WTC11 (cell line): Measurements from ENCODE around the gene TPK1. TPM values are rescaled to one million over a fixed set of nuclear protein-coding genes. Genes with fewer than 3 reads are reported as not detected.

Experiments used
- ATAC-seq: fragments of 200-7000 bp; cut with Tn5 transposase; 2 replicates; pipeline ENCODE4 v1.10.0; 2021; ENCODE audit warnings: mild to moderate bottlenecking, moderate library complexity
- CTCF ChIA-PET: fragments of 300-600 bp; sonication (Branson Sonifier 250); formaldehyde crosslinking; loops from one replicate; lab custom pipeline; 2021; ENCODE audit warnings: antibody characterized with exemption; lab: Charles Lee
- POLR2A ChIA-PET: fragments of 350-600 bp; sonication (Branson Sonifier 250); formaldehyde crosslinking; loops from one replicate; lab custom pipeline; 2021; ENCODE audit warnings: antibody characterized with exemption; lab: Charles Lee
- DNase-seq: peaks from one replicate; pipeline ENCODE4 v3.0.0; 2021; ENCODE audit warnings: low spot score
- H3K27ac Mint-ChIP-seq: 2 replicates; pipeline ENCODE4 v1.8.0; 2021; ENCODE audit warnings: mixed read lengths
- H3K27me3 Mint-ChIP-seq: 2 replicates; pipeline ENCODE4 v1.8.0; 2021; ENCODE audit warnings: low read depth, mild to moderate bottlenecking, moderate library complexity, mixed read lengths
- H3K36me3 Mint-ChIP-seq: 2 replicates; pipeline ENCODE4 v1.8.0; 2021; ENCODE audit warnings: mixed read lengths
- H3K4me1 Mint-ChIP-seq: 2 replicates; pipeline ENCODE4 v1.8.0; 2022; ENCODE audit warnings: mixed read lengths
- H3K4me3 Mint-ChIP-seq: 2 replicates; pipeline ENCODE4 v1.8.0; 2021; ENCODE audit warnings: mild to moderate bottlenecking, moderate library complexity, mixed read lengths
- H3K9me3 Mint-ChIP-seq: 2 replicates; pipeline ENCODE4 v1.8.0; 2021; ENCODE audit warnings: mixed read lengths
- ESRRA ChIP-seq: sonication (generic); formaldehyde crosslinking; IDR thresholded peaks from 2 replicates; pipeline ENCODE4 v1.8.1; 2022; ENCODE audit warnings: mild to moderate bottlenecking, missing genetic modification reagents, borderline replicate concordance
- FOXJ3 ChIP-seq: sonication (generic); formaldehyde crosslinking; IDR thresholded peaks from 2 replicates; pipeline ENCODE4 v1.9.0; 2021; ENCODE audit warnings: missing genetic modification reagents, mild to moderate bottlenecking, borderline replicate concordance
- FOXK1 ChIP-seq: sonication (generic); formaldehyde crosslinking; IDR thresholded peaks from 2 replicates; pipeline ENCODE4 v1.8.0; 2022; ENCODE audit warnings: mild to moderate bottlenecking, moderate library complexity, missing genetic modification reagents
- MXD4 ChIP-seq: fragments of 250-450 bp; sonication (Bioruptor Pico); IDR thresholded peaks from 2 replicates; pipeline ENCODE4 v1.8.0; 2021; ENCODE audit warnings: mild to moderate bottlenecking, moderate library complexity, borderline replicate concordance
- NR1H2 ChIP-seq: sonication (generic); formaldehyde crosslinking; IDR thresholded peaks from 2 replicates; pipeline ENCODE4 v1.9.0; 2021; ENCODE audit warnings: mild to moderate bottlenecking, moderate library complexity, missing genetic modification reagents
- RELA ChIP-seq: sonication (generic); formaldehyde crosslinking; IDR thresholded peaks from 2 replicates; pipeline ENCODE4 v1.8.1; 2022; ENCODE audit warnings: missing genetic modification reagents, mild to moderate bottlenecking, borderline replicate concordance
- TEAD1 ChIP-seq: sonication (generic); formaldehyde crosslinking; IDR thresholded peaks from 2 replicates; pipeline ENCODE4 v1.8.0; 2022; ENCODE audit warnings: mild to moderate bottlenecking, missing genetic modification reagents
- TEAD4 ChIP-seq: sonication (generic); formaldehyde crosslinking; IDR thresholded peaks from 2 replicates; pipeline ENCODE4 v1.8.0; 2022; ENCODE audit warnings: mild to moderate bottlenecking, missing genetic modification reagents
- ZNF416 ChIP-seq: fragments of 250-450 bp; sonication (Bioruptor Pico); IDR thresholded peaks from 2 replicates; pipeline ENCODE4 v1.9.0; 2021; ENCODE audit warnings: mild to moderate bottlenecking, inconsistent platforms
- total RNA-seq: library from RNA; stranded (reverse); gene quantifications from 3 replicates; pipeline ENCODE4 v1.2.3, GENCODE V29; 2021
- TF ChIP-seq, protein P1 (sequence below): sonication (generic); formaldehyde crosslinking; IDR thresholded peaks from 2 replicates; pipeline ENCODE4 v1.8.1; 2022; ENCODE audit warnings: low read depth, missing genetic modification reagents, borderline replicate concordance
- TF ChIP-seq, protein P2 (sequence below): sonication (generic); formaldehyde crosslinking; IDR thresholded peaks from 2 replicates; pipeline ENCODE4 v1.8.1; 2023; ENCODE audit warnings: mild to moderate bottlenecking, moderate library complexity, missing genetic modification reagents
- TF ChIP-seq, protein P3 (sequence below): sonication (generic); formaldehyde crosslinking; IDR thresholded peaks from 2 replicates; pipeline ENCODE4 v1.8.1; 2022; ENCODE audit warnings: mild to moderate bottlenecking, moderate library complexity, missing genetic modification reagents
- TF ChIP-seq, protein P4 (sequence below): sonication (generic); formaldehyde crosslinking; IDR thresholded peaks from 2 replicates; pipeline ENCODE4 v1.8.0; 2022; ENCODE audit warnings: mild to moderate bottlenecking, missing genetic modification reagents
- TF ChIP-seq, protein P5 (sequence below): sonication (generic); formaldehyde crosslinking; IDR thresholded peaks from 2 replicates; pipeline ENCODE4 v1.8.0; 2022; ENCODE audit warnings: mild to moderate bottlenecking, missing genetic modification reagents
- TF ChIP-seq, protein P6 (sequence below): sonication (generic); formaldehyde crosslinking; IDR thresholded peaks from 2 replicates; pipeline ENCODE4 v1.8.1; 2023; ENCODE audit warnings: mild to moderate bottlenecking, missing genetic modification reagents
- TF ChIP-seq, protein P7 (sequence below): sonication (generic); formaldehyde crosslinking; conservative IDR thresholded peaks from 2 replicates; pipeline ENCODE4 v1.8.1; 2023; ENCODE audit warnings: mild to moderate bottlenecking, low read depth, missing genetic modification reagents, moderate library complexity
- TF ChIP-seq, protein P8 (sequence below): fragments of 250-450 bp; sonication (Bioruptor Pico); IDR thresholded peaks from 2 replicates; pipeline ENCODE4 v1.9.0; 2021; ENCODE audit warnings: mild to moderate bottlenecking

The TPK1 gene
- total RNA-seq, 1 experiment from 2014 or later, result 2.7 TPM

DNA sequence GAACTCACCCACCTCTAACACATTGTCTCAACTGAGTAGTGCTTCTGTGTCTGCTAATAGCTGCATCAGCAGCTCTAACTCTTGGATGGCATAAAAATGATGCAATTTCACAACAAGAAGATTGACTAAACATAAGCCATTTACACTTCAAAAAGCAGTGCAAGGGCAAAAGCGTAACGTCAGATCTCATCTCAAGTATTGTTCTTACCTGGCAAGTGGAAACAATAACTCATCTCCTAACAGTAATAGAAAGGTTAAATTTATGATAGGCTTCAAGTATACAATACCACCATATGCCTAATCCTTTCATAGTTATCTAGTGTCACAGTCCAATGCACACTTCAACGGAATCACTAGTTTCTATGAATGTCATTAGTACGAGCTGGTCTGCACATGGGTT, 14.8 kb downstream of the TPK1 start (continued):
- TF ChIP-seq, protein P1, sequence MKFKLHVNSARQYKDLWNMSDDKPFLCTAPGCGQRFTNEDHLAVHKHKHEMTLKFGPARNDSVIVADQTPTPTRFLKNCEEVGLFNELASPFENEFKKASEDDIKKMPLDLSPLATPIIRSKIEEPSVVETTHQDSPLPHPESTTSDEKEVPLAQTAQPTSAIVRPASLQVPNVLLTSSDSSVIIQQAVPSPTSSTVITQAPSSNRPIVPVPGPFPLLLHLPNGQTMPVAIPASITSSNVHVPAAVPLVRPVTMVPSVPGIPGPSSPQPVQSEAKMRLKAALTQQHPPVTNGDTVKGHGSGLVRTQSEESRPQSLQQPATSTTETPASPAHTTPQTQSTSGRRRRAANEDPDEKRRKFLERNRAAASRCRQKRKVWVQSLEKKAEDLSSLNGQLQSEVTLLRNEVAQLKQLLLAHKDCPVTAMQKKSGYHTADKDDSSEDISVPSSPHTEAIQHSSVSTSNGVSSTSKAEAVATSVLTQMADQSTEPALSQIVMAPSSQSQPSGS (CRISPR knock-in tag), result no peak
- TF ChIP-seq FOXK1 (no peak), RELA (CRISPR knock-in tag) (no peak)
- TF ChIP-seq, protein P2, sequence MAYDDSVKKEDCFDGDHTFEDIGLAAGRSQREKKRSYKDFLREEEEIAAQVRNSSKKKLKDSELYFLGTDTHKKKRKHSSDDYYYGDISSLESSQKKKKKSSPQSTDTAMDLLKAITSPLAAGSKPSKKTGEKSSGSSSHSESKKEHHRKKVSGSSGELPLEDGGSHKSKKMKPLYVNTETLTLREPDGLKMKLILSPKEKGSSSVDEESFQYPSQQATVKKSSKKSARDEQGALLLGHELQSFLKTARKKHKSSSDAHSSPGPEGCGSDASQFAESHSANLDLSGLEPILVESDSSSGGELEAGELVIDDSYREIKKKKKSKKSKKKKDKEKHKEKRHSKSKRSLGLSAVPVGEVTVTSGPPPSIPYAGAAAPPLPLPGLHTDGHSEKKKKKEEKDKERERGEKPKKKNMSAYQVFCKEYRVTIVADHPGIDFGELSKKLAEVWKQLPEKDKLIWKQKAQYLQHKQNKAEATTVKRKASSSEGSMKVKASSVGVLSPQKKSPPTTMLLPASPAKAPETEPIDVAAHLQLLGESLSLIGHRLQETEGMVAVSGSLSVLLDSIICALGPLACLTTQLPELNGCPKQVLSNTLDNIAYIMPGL (CRISPR knock-in tag), result no peak
- TF ChIP-seq, protein P3, sequence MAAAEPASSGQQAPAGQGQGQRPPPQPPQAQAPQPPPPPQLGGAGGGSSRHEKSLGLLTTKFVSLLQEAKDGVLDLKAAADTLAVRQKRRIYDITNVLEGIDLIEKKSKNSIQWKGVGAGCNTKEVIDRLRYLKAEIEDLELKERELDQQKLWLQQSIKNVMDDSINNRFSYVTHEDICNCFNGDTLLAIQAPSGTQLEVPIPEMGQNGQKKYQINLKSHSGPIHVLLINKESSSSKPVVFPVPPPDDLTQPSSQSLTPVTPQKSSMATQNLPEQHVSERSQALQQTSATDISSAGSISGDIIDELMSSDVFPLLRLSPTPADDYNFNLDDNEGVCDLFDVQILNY (CRISPR knock-in tag), result no peak
- TF ChIP-seq, protein P4, sequence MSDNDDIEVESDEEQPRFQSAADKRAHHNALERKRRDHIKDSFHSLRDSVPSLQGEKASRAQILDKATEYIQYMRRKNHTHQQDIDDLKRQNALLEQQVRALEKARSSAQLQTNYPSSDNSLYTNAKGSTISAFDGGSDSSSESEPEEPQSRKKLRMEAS (CRISPR knock-in tag), result no peak

DNA sequence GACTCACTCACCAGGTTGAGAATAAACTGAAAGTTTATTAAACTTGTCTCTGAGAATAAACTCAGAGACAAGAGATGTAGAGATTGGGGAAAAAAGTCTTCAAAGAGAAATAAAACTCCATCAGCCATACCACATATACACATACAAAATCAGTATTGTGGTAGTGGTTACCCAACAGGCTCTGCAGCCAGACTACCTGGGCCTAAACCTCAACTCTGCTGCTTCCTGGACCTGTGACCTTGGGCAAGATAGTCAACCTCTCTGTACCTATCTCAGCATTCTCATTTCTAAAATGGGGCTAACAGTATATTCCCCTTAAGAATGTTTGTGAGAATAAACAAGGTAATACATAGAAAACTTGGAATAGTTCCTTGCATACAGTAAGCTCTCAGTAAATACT, 15.3 kb downstream of the TPK1 start:
- Mint-ChIP-seq H3K36me3 (no peaks in the 10 kb centered on the region), H3K27me3 (no peaks in the 10 kb centered on the region), H3K4me1 (peaks cover 7% of the 10 kb centered on the region), H3K4me3 (no peak overlapping the region), H3K27ac (no peak overlapping the region), H3K9me3 (no peaks in the 10 kb centered on the region)
- POLR2A ChIA-PET, result no interaction called here
- CTCF ChIA-PET, result no interaction called here
- no peak for TF ChIP-seq TEAD4 (CRISPR knock-in tag)
- no peak for TF ChIP-seq FOXJ3 (CRISPR knock-in tag)
- TF ChIP-seq ESRRA, result no peak
- TF ChIP-seq ZNF416, result no peak
- no peak for TF ChIP-seq MXD4 (CRISPR knock-in tag)
- no peak for TF ChIP-seq FOXK1
- TF ChIP-seq, protein P5, sequence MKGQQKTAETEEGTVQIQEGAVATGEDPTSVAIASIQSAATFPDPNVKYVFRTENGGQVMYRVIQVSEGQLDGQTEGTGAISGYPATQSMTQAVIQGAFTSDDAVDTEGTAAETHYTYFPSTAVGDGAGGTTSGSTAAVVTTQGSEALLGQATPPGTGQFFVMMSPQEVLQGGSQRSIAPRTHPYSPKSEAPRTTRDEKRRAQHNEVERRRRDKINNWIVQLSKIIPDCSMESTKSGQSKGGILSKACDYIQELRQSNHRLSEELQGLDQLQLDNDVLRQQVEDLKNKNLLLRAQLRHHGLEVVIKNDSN, result no peak
- TF ChIP-seq, protein P6, sequence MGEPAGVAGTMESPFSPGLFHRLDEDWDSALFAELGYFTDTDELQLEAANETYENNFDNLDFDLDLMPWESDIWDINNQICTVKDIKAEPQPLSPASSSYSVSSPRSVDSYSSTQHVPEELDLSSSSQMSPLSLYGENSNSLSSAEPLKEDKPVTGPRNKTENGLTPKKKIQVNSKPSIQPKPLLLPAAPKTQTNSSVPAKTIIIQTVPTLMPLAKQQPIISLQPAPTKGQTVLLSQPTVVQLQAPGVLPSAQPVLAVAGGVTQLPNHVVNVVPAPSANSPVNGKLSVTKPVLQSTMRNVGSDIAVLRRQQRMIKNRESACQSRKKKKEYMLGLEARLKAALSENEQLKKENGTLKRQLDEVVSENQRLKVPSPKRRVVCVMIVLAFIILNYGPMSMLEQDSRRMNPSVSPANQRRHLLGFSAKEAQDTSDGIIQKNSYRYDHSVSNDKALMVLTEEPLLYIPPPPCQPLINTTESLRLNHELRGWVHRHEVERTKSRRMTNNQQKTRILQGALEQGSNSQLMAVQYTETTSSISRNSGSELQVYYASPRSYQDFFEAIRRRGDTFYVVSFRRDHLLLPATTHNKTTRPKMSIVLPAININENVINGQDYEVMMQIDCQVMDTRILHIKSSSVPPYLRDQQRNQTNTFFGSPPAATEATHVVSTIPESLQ (CRISPR knock-in tag), result no peak
- TF ChIP-seq, protein P7, sequence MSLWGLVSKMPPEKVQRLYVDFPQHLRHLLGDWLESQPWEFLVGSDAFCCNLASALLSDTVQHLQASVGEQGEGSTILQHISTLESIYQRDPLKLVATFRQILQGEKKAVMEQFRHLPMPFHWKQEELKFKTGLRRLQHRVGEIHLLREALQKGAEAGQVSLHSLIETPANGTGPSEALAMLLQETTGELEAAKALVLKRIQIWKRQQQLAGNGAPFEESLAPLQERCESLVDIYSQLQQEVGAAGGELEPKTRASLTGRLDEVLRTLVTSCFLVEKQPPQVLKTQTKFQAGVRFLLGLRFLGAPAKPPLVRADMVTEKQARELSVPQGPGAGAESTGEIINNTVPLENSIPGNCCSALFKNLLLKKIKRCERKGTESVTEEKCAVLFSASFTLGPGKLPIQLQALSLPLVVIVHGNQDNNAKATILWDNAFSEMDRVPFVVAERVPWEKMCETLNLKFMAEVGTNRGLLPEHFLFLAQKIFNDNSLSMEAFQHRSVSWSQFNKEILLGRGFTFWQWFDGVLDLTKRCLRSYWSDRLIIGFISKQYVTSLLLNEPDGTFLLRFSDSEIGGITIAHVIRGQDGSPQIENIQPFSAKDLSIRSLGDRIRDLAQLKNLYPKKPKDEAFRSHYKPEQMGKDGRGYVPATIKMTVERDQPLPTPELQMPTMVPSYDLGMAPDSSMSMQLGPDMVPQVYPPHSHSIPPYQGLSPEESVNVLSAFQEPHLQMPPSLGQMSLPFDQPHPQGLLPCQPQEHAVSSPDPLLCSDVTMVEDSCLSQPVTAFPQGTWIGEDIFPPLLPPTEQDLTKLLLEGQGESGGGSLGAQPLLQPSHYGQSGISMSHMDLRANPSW (CRISPR knock-in tag), result no peak
- TF ChIP-seq, protein P8, sequence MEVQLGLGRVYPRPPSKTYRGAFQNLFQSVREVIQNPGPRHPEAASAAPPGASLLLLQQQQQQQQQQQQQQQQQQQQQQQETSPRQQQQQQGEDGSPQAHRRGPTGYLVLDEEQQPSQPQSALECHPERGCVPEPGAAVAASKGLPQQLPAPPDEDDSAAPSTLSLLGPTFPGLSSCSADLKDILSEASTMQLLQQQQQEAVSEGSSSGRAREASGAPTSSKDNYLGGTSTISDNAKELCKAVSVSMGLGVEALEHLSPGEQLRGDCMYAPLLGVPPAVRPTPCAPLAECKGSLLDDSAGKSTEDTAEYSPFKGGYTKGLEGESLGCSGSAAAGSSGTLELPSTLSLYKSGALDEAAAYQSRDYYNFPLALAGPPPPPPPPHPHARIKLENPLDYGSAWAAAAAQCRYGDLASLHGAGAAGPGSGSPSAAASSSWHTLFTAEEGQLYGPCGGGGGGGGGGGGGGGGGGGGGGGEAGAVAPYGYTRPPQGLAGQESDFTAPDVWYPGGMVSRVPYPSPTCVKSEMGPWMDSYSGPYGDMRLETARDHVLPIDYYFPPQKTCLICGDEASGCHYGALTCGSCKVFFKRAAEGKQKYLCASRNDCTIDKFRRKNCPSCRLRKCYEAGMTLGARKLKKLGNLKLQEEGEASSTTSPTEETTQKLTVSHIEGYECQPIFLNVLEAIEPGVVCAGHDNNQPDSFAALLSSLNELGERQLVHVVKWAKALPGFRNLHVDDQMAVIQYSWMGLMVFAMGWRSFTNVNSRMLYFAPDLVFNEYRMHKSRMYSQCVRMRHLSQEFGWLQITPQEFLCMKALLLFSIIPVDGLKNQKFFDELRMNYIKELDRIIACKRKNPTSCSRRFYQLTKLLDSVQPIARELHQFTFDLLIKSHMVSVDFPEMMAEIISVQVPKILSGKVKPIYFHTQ (CRISPR knock-in tag), result no peak
- TF ChIP-seq NR1H2, result no peak
- TF ChIP-seq TEAD1 (CRISPR knock-in tag), result no peak
- ATAC-seq (no peak), DNase-seq (no peak)
